Measurements from ENCODE around the gene HOXA1. TPM values are rescaled to one million over a fixed set of nuclear protein-coding genes. Genes with fewer than 3 reads are reported as not detected.

The HOXA1 gene
- total RNA-seq, 1 donor from 2014 or later, result not detected

- Mint-ChIP-seq H3K9me3 (ENCODE audit: unreplicated experiment) (peaks cover 5% of the 10 kb centered on the region), H3K4me1 (ENCODE audit: low read depth, unreplicated experiment) (no peaks in the 10 kb centered on the region), H3K27ac (ENCODE audit: unreplicated experiment) (no peak within 1 kb of the TSS), H3K36me3 (ENCODE audit: unreplicated experiment) (peaks cover 17% of the 10 kb centered on the region), H3K27me3 (ENCODE audit: unreplicated experiment) (peaks cover 47% of the 10 kb centered on the region), H3K4me3 (ENCODE audit: unreplicated experiment) (peak within 1 kb of the TSS; percentile 83)
- peak; percentile 70 for DNase-seq
- TF ChIP-seq CTCF (IDR thresholded peaks at IDR 0.05; ENCODE audit: partially characterized antibody, unreplicated experiment), result peak; percentile 78
Observed at GRCh38 chr7:27143023-27143949, 47.5 kb upstream of the HOXA1 start, which contains the start of gene HOXA5. HOXA5 (minus strand) TSS chr7:27143681; CDS start chr7:27143607, 74 bp downstream.

- H3K4me1 Mint-ChIP-seq (ENCODE audit: low read depth, unreplicated experiment), result no peaks in the 10 kb centered on the region
- DNase-seq, result no peak
- H3K9me3 Mint-ChIP-seq (ENCODE audit: unreplicated experiment), result peaks cover 5% of the 10 kb centered on the region
- no peak for TF ChIP-seq CTCF (IDR thresholded peaks at IDR 0.05; ENCODE audit: partially characterized antibody, unreplicated experiment)
- no peak overlapping the region for H3K27ac Mint-ChIP-seq (ENCODE audit: unreplicated experiment)
- peak overlapping the region; percentile 83 for H3K4me3 Mint-ChIP-seq (ENCODE audit: unreplicated experiment)
- H3K36me3 Mint-ChIP-seq (ENCODE audit: unreplicated experiment), result peaks cover 17% of the 10 kb centered on the region
- H3K27me3 Mint-ChIP-seq (ENCODE audit: unreplicated experiment), result peaks cover 45% of the 10 kb centered on the region
Observed at GRCh38 chr7:27142580-27143022, 46.8 kb upstream of the HOXA1 start.

GRCh38 chr7:27141923-27142579 is 46.3 kb upstream of the HOXA1 start:
- Mint-ChIP-seq H3K27ac (ENCODE audit: unreplicated experiment) (no peak overlapping the region), H3K4me1 (ENCODE audit: low read depth, unreplicated experiment) (no peaks in the 10 kb centered on the region), H3K27me3 (ENCODE audit: unreplicated experiment) (peaks cover 42% of the 10 kb centered on the region), H3K4me3 (ENCODE audit: unreplicated experiment) (peak overlapping the region; percentile 83), H3K9me3 (ENCODE audit: unreplicated experiment) (peaks cover 5% of the 10 kb centered on the region), H3K36me3 (ENCODE audit: unreplicated experiment) (peaks cover 15% of the 10 kb centered on the region)
- no peak for DNase-seq
- TF ChIP-seq CTCF (IDR thresholded peaks at IDR 0.05; ENCODE audit: partially characterized antibody, unreplicated experiment), result no peak

- Mint-ChIP-seq H3K4me3 (ENCODE audit: unreplicated experiment) (no peak overlapping the region), H3K36me3 (ENCODE audit: unreplicated experiment) (peaks cover 9% of the 10 kb centered on the region), H3K4me1 (ENCODE audit: low read depth, unreplicated experiment) (no peaks in the 10 kb centered on the region), H3K27me3 (ENCODE audit: unreplicated experiment) (peaks cover 37% of the 10 kb centered on the region), H3K27ac (ENCODE audit: unreplicated experiment) (no peak overlapping the region), H3K9me3 (ENCODE audit: unreplicated experiment) (peaks cover 2% of the 10 kb centered on the region)
- DNase-seq, result no peak
- no peak for TF ChIP-seq CTCF (IDR thresholded peaks at IDR 0.05; ENCODE audit: partially characterized antibody, unreplicated experiment)
Observed at GRCh38 chr7:27141137-27141922, 45.5 kb upstream of the HOXA1 start.

Measured in glutamatergic neuron (in vitro differentiated cells).